ENCODE measurements around the gene ZNF423.

- TF ChIP-seq, protein P1, sequence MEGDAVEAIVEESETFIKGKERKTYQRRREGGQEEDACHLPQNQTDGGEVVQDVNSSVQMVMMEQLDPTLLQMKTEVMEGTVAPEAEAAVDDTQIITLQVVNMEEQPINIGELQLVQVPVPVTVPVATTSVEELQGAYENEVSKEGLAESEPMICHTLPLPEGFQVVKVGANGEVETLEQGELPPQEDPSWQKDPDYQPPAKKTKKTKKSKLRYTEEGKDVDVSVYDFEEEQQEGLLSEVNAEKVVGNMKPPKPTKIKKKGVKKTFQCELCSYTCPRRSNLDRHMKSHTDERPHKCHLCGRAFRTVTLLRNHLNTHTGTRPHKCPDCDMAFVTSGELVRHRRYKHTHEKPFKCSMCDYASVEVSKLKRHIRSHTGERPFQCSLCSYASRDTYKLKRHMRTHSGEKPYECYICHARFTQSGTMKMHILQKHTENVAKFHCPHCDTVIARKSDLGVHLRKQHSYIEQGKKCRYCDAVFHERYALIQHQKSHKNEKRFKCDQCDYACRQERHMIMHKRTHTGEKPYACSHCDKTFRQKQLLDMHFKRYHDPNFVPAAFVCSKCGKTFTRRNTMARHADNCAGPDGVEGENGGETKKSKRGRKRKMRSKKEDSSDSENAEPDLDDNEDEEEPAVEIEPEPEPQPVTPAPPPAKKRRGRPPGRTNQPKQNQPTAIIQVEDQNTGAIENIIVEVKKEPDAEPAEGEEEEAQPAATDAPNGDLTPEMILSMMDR (conservative IDR thresholded peaks at IDR 0.05; ENCODE audit: low read depth, low read length) = no peak
- no peak for TF ChIP-seq EZH2 (IDR thresholded peaks at IDR 0.05; ENCODE audit: borderline replicate concordance, low read depth, low read length, poor library complexity, severe bottlenecking)
These were observed 75.5 kb downstream of the ZNF423 start for GRCh38 chr16:49780433-49780832.
